Aorta (tissue), 5 donors: ENCODE measurements around the gene ADAD2. TPM values are rescaled to one million over a fixed set of nuclear protein-coding genes. Genes with fewer than 3 reads are reported as not detected.

Experiments used
- ATAC-seq: fragments of 200-7000 bp; cut with Tn5 transposase; one replicate; pipeline ENCODE4 v1.9.1; 2022; ENCODE audit warnings: moderate library complexity; ENCODE audit not compliant: low FRiP score
- DNase-seq, 2 donors: peaks; one replicate each; pipeline ENCODE4 v3.0.0-alpha.2; 2020
- H3K27ac ChIP-seq, 2 donors: one replicate each; pipeline ENCODE4 v1.5.1; 2013; ENCODE audit warnings: low read length in 2 of 2, mild to moderate bottlenecking in 2 of 2, moderate library complexity in 2 of 2, control low read depth in 1 of 2, inconsistent platforms in 1 of 2, low read depth in 1 of 2
- H3K27me3 ChIP-seq, 2 donors: one replicate each; pipeline ENCODE4 v1.6.1; 2013; ENCODE audit warnings: control low read depth in 1 of 2, low read length in 1 of 2, mild to moderate bottlenecking in 1 of 2, moderate library complexity in 1 of 2; ENCODE audit not compliant: insufficient read depth in 2 of 2, control insufficient read depth in 1 of 2
- H3K36me3 ChIP-seq, 2 donors: one replicate each; pipeline ENCODE4 v1.6.1; 2013; ENCODE audit warnings: control low read depth in 1 of 2, low read length in 1 of 2, mild to moderate bottlenecking in 1 of 2; ENCODE audit not compliant: insufficient read depth in 2 of 2, control insufficient read depth in 1 of 2
- H3K4me1 ChIP-seq, 2 donors: one replicate each; pipeline ENCODE4 v1.6.1; 2013; ENCODE audit warnings: low read length in 2 of 2, control low read depth in 1 of 2, mild to moderate bottlenecking in 1 of 2, moderate library complexity in 1 of 2; ENCODE audit not compliant: insufficient read depth in 2 of 2, control insufficient read depth in 1 of 2
- H3K4me3 ChIP-seq, 2 donors: one replicate each; pipeline ENCODE4 v1.5.1; 2013; ENCODE audit warnings: low read length in 2 of 2, control low read depth in 1 of 2, mild to moderate bottlenecking in 1 of 2
- H3K9me3 ChIP-seq: one replicate; pipeline ENCODE4 v1.6.1; 2013; ENCODE audit warnings: mild to moderate bottlenecking, low read length; ENCODE audit not compliant: control insufficient read depth
- WGBS, 2 donors: extraction: QIAGEN DNeasy Blood & Tissue Kit; methylation state at CpG; one replicate each; pipeline ENCODE4 v1.1.7; 2013; 5-methylcytosine and 5-hydroxymethylcytosine counted together
- intact Hi-C, 2 donors: fragments of 100-400 bp; cut with DNase I; formaldehyde crosslinking; loops; one replicate each; pipeline versions ENCODE4 v1.14.2 to v1.15.0; 2022
- polyA plus RNA-seq, 2 donors: library from polyadenylated mRNA; stranded (reverse); fragments of 200-250 nt; gene quantifications; one replicate each; pipeline ENCODE4 v1.2.3, GENCODE V29; 2013
- total RNA-seq, 2 donors: library from RNA; stranded (reverse); fragmentation: NEBNext Ultra II Directional; extraction: Animal tissue kit (Norgen Biotek cat#: 25700); gene quantifications; one replicate each; pipeline ENCODE4 v1.2.1, GENCODE V29; 2021
- donor health status: healthy with polysubstance abuse.
- donor health status: Bipolar disorder and iron deficiency.
- donor health status: DM: no; HTN: no; CAD: no.
- donor health status: DM: no; HTN: no; CAD: no.
- donor health status: DM: yes; HTN: yes; CAD: no.

The ADAD2 gene
- total and polyA plus RNA-seq, 4 donors: 0.33 to 1.0 TPM; not detected in 2

DNA sequence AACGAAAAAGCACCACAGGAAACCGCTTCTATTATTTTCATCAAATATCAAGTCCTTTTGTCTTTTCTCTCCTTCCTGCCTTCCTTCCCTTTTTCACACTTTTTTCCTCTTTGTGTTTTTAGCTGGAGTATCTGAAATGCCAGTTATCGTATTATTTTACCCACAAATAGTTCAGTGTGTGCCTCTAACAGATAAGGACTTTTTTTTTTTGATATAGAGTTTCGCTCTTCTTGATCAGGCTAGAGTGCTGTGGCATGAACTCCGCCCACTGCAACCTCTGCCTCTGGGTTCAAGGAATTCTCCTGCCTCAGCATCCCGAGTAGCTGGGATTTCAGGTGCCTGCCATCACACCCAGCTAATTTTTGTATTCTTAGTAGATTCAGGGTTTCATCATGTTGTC lies 35.2 kb upstream of the ADAD2 start:
- no peaks in the 10 kb centered on the region for H3K36me3 ChIP-seq
- ATAC-seq (no peak), DNase-seq (no peak)
- intact Hi-C loops: no loop called here
- WGBS, 2 donors: 87 to 93% methylated on average over 6 of the region's 6 CpGs
- no peak overlapping the region for H3K4me3 ChIP-seq
- no peaks in the 10 kb centered on the region for H3K4me1 ChIP-seq
- no peaks in the 10 kb centered on the region for H3K9me3 ChIP-seq
- H3K27ac ChIP-seq: no peak overlapping the region
- H3K27me3 ChIP-seq: no peaks in the 10 kb centered on the region

DNA sequence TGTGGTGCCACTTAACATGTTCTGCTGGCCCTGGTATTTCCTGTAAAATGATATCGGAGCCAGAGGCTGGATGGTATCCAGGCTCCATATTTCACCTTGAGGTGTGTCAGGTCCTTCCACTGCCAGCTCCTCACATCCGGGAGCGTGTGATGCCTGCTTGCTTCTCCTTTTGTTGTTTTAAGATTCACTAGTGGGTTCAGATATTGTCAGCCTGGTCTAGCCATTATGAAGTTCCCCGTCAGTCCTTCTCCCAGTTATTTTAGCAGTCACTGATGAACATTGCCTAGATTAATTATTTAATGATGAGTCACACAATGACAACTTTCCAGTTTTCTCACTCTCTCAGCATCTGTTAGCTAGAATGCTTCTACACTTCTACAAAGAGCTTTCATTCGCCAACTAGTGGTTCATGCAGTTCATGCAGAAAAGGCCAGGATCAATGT lies 34.6 kb upstream of the ADAD2 start:
- H3K27me3 ChIP-seq: no peaks in the 10 kb centered on the region
- no peaks in the 10 kb centered on the region for H3K4me1 ChIP-seq
- 64 to 65% methylated on average over 5 of the region's 5 CpGs for WGBS, 2 donors
- intact Hi-C loops: no loop called here
- no peak for ATAC-seq
- no peak for DNase-seq
- H3K27ac ChIP-seq: no peak overlapping the region
- H3K36me3 ChIP-seq: no peaks in the 10 kb centered on the region
- H3K9me3 ChIP-seq: no peaks in the 10 kb centered on the region
- H3K4me3 ChIP-seq: no peak overlapping the region

DNA sequence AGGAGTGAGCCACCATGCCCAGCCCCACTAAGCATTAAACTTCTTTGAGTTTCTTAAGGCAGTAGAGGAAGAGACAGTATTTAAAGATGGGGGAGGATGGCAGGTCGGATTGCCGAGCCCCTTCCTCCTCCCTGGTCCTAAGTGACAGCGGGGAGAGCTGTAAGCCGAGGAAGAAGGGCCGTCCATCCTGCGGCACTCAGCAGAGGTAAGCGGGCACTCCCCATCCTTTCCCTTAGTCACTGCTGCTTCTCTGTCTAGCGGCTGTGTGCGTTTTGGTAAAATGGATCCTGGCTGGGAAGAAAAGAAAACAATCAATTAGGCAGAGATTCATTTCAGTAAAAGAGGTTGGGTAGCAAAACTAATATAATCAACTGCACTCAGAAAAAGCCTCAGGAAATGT lies 31.9 kb upstream of the ADAD2 start:
- DNase-seq (no peak), ATAC-seq (no peak)
- intact Hi-C loops: no loop called here
- Histone ChIP-seq H3K4me1 (no peaks in the 10 kb centered on the region), H3K4me3 (no peak overlapping the region), H3K27me3 (no peaks in the 10 kb centered on the region), H3K36me3 (no peaks in the 10 kb centered on the region), H3K27ac (no peak overlapping the region), H3K9me3 (no peaks in the 10 kb centered on the region)
- 23 to 25% methylated on average over 9 of the region's 9 CpGs for WGBS, 2 donors

DNA sequence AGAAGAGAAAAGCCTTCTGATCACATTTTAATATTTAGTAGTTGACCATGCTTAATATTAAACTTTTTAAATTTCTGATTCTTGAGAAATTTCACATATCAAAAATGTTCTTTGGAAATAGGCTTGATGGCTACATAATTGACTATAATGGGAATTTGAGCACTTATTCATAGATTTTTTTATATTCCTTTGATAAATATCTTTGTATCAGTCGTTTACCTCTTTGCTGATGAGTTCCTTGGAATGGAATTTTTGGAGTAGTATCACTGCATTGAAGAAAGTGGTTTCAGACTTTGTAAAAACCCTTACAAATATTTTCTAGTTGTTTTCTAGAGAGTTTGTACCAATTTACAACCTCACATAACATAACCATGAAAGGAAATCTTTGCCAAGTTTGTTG lies 31.2 kb upstream of the ADAD2 start:
- 48 to 58% methylated on average over 1 of the region's 1 CpG for WGBS, 2 donors
- no peak for DNase-seq

DNA sequence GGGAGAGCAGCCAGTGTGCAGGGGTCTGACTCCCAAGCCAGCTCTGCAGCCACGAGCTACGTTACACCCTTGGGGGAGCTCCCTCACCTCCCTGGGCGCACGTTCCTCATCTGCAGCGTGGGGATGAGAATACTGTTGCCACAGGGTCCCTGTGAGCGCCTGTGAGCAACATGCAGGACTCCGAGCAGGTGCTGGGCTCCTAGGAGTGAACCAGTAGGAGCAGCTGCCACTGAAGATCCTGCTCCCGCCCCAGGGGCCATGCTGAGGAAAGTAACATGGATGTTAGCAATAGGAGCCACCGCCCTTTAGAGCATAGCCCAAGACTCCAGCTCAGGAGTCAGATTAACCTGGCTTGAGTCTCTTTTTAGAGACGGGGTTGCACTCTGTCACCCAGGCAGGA lies 29.9 kb upstream of the ADAD2 start:
- Histone ChIP-seq H3K27me3 (no peaks in the 10 kb centered on the region), H3K9me3 (no peaks in the 10 kb centered on the region), H3K4me3 (no peak overlapping the region), H3K27ac (no peak overlapping the region), H3K4me1 (no peaks in the 10 kb centered on the region), H3K36me3 (no peaks in the 10 kb centered on the region)
- WGBS, 2 donors: 72 to 74% methylated on average over 10 of the region's 10 CpGs
- intact Hi-C loops: no loop called here
- DNase-seq (no peak), ATAC-seq (no peak)

More for the DNA sequence above, 31.2 kb upstream of the ADAD2 start:
- Histone ChIP-seq H3K36me3 (no peaks in the 10 kb centered on the region), H3K4me1 (no peaks in the 10 kb centered on the region), H3K4me3 (no peak overlapping the region), H3K9me3 (no peaks in the 10 kb centered on the region), H3K27me3 (no peaks in the 10 kb centered on the region), H3K27ac (no peak overlapping the region)
- ATAC-seq: no peak
- intact Hi-C loops: no loop called here

DNA sequence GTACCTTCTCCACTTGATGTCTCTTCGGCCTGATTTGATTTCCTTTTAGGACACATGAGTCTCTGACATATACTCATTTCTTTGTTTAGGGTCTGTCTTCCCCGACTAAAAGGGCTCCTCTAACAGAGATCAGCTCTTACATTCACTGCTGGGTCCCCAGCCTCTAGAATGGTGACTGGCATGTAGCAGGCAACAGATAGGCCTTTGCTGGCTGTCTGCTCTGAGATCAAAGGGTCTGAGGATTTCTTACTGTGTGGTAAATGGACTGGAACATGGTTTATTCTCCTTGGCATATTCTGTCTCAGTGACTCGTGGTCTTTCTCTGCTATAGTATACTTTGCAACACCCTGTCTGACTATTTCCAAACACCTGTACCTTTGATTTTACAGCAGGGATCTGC lies 29.2 kb upstream of the ADAD2 start:
- Histone ChIP-seq H3K27ac (no peak overlapping the region), H3K36me3 (no peaks in the 10 kb centered on the region), H3K4me1 (no peaks in the 10 kb centered on the region), H3K9me3 (no peaks in the 10 kb centered on the region), H3K4me3 (no peak overlapping the region), H3K27me3 (no peaks in the 10 kb centered on the region)
- DNase-seq: peak in 1 of 2 donors; percentile 8
- intact Hi-C loops: no loop called here
- ATAC-seq: no peak
- WGBS, 2 donors: 54 to 56% methylated on average over 3 of the region's 3 CpGs

DNA sequence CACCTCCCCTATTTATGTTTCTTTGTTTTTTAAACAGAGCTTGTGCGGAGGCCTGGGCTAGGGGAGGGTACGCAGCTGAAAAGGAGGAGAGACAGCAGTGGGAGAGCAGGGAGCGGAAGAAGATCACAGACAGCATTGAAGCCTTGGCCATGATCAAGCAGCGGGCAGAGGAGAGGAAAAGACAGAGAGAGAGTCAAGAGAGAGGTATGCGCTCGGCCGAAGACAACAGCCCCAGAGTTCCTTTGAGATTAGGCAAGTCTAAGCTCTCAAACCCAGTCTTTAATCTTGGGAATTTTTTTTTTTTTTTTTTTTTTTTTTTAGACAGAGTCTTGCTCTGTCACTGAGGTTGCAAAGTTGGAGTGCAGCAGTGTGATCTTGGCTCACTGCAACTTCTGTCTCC lies 25.2 kb upstream of the ADAD2 start:
- Histone ChIP-seq H3K4me3 (no peak overlapping the region), H3K4me1 (no peaks in the 10 kb centered on the region), H3K27me3 (peaks cover 0 to 2% of the 10 kb centered on the region in 2 donors), H3K9me3 (no peaks in the 10 kb centered on the region), H3K27ac (no peak overlapping the region), H3K36me3 (no peaks in the 10 kb centered on the region)
- DNase-seq (no peak), ATAC-seq (no peak)
- intact Hi-C loops: no loop called here
- WGBS, 2 donors: 79 to 81% methylated on average over 7 of the region's 7 CpGs

DNA sequence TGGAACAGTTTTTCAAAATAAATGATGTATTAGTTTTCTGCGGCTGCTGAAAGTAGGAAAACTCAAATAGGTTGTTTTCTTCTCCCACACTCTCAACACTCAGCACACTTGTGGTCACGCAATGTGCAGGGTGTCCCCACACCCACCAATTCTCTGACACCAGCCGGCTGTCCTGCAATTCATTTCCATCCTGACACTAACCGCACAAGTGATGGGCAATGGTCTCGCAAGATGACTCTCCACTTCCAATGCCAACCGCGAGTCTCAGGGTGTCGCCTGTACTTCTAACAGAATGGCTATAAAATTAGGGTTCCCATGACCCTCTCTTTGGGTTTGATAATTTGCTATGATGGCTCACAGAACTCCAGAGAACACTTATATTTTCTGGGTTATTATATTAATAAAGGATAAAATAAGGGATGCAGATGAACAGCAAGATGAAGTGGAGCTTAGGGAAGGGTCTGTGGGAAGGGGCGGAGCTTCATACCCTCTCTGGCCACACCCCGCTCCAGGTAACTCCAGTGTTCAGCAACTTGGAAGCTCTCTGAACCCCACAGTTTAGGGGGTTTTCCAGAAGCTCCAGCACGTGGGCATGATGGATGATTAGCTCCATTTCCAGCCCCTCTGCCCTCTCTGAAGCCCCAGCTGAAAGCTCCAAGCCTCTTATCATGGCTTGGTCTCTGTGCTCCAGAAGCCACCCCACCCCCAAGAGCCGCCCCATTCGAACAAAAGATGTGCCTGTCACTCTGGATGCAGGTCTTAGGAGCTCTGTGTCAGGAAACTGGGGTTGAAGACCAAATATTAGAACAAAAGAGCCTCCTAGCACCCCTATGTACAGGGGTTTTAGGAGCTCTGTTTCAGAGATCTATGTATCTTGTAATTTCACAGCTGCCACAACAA lies 23.9 kb upstream of the ADAD2 start:
- DNase-seq: no peak
- Histone ChIP-seq H3K4me1 (no peaks in the 10 kb centered on the region), H3K27me3 (peaks cover 0 to 2% of the 10 kb centered on the region in 2 donors), H3K4me3 (no peak overlapping the region), H3K9me3 (no peaks in the 10 kb centered on the region), H3K36me3 (no peaks in the 10 kb centered on the region), H3K27ac (no peak overlapping the region)
- ATAC-seq: no peak
- 75% methylated on average over 13 of the region's 13 CpGs for WGBS, 2 donors
- intact Hi-C loops: no loop called here

DNA sequence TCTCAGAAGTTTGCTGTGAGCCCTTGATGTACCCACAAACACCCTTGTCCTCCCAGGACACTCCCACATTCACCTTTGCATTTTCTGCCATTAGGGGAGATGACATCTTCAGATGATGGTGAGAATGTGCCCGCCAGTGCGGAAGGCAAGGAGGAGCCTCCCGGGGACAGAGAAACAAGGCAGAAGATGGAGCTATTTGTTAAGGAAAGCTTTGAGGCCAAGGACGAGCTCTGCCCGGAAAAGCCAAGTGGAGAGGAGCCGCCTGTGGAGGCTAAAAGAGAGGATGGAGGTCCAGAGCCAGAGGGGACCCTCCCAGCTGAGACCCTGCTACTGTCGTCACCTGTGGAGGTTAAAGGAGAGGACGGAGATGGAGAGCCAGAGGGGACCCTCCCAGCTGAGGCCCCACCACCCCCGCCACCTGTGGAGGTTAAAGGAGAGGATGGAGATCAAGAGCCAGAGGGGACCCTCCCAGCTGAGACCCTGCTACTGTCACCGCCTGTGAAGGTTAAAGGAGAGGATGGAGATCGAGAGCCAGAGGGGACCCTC lies 21.1 kb upstream of the ADAD2 start:
- H3K4me1 ChIP-seq: no peaks in the 10 kb centered on the region
- H3K4me3 ChIP-seq: no peak overlapping the region
- H3K27me3 ChIP-seq: peaks cover 0 to 2% of the 10 kb centered on the region in 2 donors
- WGBS, 2 donors: 69 to 75% methylated on average over 11 of the region's 11 CpGs
- no peaks in the 10 kb centered on the region for H3K36me3 ChIP-seq
- ATAC-seq (no peak), DNase-seq (no peak)
- intact Hi-C loops: no loop called here
- H3K27ac ChIP-seq: no peak overlapping the region
- no peaks in the 10 kb centered on the region for H3K9me3 ChIP-seq
